HL-60 (cell line): ENCODE data around the gene CARS2.
"Not testable (repeated sequence)": the region's sequence is repeated elsewhere in the genome, so short reads cannot be mapped to it uniquely, and the experiment has no call there.

Source experiments
- CTCF ChIP-seq: IDR thresholded peaks from one replicate; pipeline ENCODE4 v1.5.1; 2011; ENCODE audit warnings: low read length, control low read depth, inconsistent platforms; ENCODE audit not compliant: insufficient read depth
- POLR2AphosphoS5 ChIP-seq: IDR thresholded peaks from 2 replicates; pipeline ENCODE4 v1.6.1; 2012; ENCODE audit warnings: low read depth

GRCh38 chr13:110701061-110701460, 4.9 kb downstream of the CARS2 start:
- TF ChIP-seq POLR2AphosphoS5, CTCF: not testable (repeated sequence)
